ENCODE measurements around the gene IL11. TPM values are rescaled to one million over a fixed set of nuclear protein-coding genes. Genes with fewer than 3 reads are reported as not detected.
A peak's percentile ranks its signal among the peaks of the same experiment; 100 is the strongest.

IL11 gene
- total and polyA plus RNA-seq, 10 donors, result 0.04 to 0.23 (median 0.06) TPM; not detected in 7

DNA sequence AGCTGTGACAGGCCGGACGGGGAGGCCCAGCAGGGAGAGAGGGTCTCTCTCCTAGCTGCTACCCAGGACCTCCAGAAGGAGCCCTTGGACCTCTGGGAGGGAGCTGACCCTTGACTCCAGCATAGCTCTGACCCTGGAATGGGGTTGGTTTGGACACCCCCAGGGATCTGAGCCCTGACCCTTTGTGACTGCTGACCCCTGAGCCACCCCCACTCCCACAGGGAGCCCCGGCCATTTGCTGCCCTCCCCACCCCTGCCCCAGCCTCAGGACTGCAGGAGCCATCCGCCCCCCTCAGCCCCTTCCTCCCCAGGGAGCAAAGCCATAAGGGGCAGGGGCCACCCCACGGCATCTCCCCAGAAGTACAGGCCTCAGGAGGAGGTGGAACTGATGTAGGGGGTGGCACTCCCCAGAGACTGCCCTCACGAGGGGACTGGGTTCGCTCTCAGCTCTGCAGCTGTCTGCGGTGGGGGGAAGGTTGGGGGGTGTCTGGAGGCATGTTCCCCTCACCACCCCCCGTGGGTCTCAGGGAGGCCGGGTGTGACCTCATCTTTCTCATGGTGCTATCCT is 22.7 kb downstream of the IL11 start:
- 79 to 87% (median 85%) methylated on average over 6 to 10 of the region's 10 CpGs for WGBS, 5 donors
- Histone ChIP-seq H3K9me3 (no peaks in the 10 kb centered on the region), H3K4me3 (no peak overlapping the region), H3K27ac (no peak overlapping the region), H3K27me3 (replicated peaks in 1 of 7) (peaks cover 0 to 27% (median 15%) of the 10 kb centered on the region in 7 donors), H3K4me1 (no peaks in the 10 kb centered on the region), H3K36me3 (peaks cover 0 to 57% (median 10%) of the 10 kb centered on the region in 6 donors)
- intact Hi-C loops (cut with DNase I; ENCODE audit: low total_unique reads), result no loop called here
- peak in 1 of 3 donors; percentile 7 for TF ChIP-seq POLR2AphosphoS5 (IDR thresholded peaks at IDR 0.05)
- no peak for TF ChIP-seq POLR2A (IDR thresholded peaks at IDR 0.05)
- no peak for DNase-seq

DNA sequence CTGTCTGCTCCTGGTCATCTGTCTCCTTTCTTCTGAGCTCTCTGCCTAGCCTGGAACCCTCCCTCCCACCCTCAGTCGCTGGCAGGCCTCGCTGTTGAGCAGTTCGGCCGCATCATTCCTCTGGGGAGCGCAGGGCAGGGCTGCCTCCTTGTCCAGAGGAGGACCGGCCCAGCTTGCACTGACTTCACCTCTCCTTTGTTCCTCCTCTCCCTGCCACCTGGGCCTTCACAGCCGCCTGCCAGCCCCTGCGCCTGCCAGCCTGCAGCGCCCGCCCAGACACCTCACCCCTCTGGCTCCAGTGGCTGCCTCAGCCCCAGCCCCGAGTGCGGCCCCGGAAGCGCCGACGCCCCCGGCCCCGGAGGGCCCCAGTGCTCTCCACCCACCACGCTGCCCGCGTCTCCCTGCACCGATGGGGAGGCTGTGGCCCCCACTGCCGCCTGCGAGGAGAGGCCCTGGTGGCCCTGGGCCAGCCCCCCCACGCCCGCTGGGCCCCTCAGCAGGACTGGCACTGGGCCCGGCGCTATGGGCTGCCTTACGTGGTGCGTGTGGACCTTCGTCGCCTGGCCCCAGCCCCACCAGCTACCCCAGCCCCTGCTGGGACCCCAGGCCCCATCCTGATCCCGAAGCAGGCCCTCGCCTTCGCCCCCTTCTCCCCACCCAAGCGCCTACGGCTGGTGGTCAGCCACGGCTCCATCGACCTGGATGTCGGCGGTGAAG is 23.4 kb downstream of the IL11 start:
- H3K4me1 ChIP-seq, result peaks cover 0 to 3% (median 0%) of the 10 kb centered on the region in 6 donors
- TF ChIP-seq POLR2AphosphoS5 (IDR thresholded peaks at IDR 0.05) (no peak), POLR2A (IDR thresholded peaks at IDR 0.05) (no peak)
- TF ChIP-seq, protein P1, sequence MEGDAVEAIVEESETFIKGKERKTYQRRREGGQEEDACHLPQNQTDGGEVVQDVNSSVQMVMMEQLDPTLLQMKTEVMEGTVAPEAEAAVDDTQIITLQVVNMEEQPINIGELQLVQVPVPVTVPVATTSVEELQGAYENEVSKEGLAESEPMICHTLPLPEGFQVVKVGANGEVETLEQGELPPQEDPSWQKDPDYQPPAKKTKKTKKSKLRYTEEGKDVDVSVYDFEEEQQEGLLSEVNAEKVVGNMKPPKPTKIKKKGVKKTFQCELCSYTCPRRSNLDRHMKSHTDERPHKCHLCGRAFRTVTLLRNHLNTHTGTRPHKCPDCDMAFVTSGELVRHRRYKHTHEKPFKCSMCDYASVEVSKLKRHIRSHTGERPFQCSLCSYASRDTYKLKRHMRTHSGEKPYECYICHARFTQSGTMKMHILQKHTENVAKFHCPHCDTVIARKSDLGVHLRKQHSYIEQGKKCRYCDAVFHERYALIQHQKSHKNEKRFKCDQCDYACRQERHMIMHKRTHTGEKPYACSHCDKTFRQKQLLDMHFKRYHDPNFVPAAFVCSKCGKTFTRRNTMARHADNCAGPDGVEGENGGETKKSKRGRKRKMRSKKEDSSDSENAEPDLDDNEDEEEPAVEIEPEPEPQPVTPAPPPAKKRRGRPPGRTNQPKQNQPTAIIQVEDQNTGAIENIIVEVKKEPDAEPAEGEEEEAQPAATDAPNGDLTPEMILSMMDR (IDR thresholded peaks at IDR 0.05 in 8 of 11, conservative IDR thresholded peaks at IDR 0.05 in 3 of 11), result no peak
- H3K36me3 ChIP-seq, result peaks cover 0 to 63% (median 10%) of the 10 kb centered on the region in 6 donors
- DNase-seq, result no peak
- no peak overlapping the region for H3K27ac ChIP-seq
- no peak overlapping the region for H3K4me3 ChIP-seq
- H3K9me3 ChIP-seq, result no peaks in the 10 kb centered on the region
- peaks cover 0 to 21% (median 8%) of the 10 kb centered on the region in 7 donors for H3K27me3 ChIP-seq (replicated peaks in 1 of 7)
- WGBS, 5 donors, result 89 to 96% (median 93%) methylated on average over 28 to 41 of the region's 41 CpGs
- intact Hi-C loops (cut with DNase I; ENCODE audit: low total_unique reads), result no loop called here

DNA sequence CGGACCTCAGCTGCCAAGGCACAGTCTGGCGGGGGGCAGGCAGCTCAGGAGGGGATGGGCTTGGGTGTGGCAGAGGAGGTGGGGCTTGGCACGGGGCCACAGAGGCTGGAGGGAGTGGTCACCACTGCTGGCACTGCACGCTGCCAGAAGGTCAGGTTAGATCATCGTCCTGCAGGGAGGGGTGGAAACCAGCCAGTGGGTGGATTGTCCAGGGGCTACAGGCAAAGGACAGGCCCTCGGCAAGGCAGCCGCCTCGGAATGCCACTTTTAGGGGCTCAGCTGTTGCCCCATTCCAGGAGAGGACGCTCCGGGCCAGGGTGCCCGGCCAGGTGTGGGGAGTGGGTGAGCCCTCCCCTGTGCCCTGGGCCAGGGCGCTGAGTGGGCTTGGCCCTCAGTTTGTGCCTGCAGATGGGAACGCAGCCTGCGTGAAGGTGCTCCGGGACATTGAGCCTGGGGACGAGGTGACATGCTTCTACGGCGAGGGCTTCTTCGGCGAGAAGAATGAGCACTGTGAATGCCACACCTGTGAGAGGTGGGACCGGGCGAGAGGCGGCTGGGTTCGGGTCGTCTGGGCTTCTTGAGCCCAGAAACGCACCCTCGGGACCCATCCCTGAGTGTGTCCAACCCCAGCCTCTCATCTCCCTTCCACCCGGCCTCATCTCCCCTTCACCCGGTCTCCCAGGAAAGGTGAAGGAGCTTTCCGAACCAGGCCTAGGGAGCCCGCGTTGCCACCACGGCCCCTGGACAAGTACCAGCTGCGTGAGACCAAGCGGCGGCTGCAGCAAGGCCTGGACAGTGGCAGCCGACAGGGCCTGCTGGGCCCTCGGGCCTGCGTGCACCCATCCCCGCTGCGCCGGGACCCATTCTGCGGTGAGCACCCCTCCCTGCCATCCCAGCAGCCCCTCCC is 24.2 kb downstream of the IL11 start:
- no peak for TF ChIP-seq POLR2AphosphoS5 (IDR thresholded peaks at IDR 0.05)
- no peak for TF ChIP-seq POLR2A (IDR thresholded peaks at IDR 0.05)
- TF ChIP-seq, protein P1 (IDR thresholded peaks at IDR 0.05 in 8 of 11, conservative IDR thresholded peaks at IDR 0.05 in 3 of 11), result no peak
- Histone ChIP-seq H3K27me3 (replicated peaks in 1 of 7) (peaks cover 0 to 13% (median under 1%) of the 10 kb centered on the region in 7 donors), H3K27ac (no peak overlapping the region), H3K36me3 (peaks cover 0 to 66% (median 10%) of the 10 kb centered on the region in 6 donors), H3K4me1 (peaks cover under 1 to 12% (median 6%) of the 10 kb centered on the region in 6 donors), H3K9me3 (no peaks in the 10 kb centered on the region), H3K4me3 (no peak overlapping the region)
- 87 to 95% (median 89%) methylated on average over 34 to 43 of the region's 43 CpGs for WGBS, 5 donors
- intact Hi-C loops (cut with DNase I; ENCODE audit: low total_unique reads), result no loop called here
- DNase-seq, result no peak

DNA sequence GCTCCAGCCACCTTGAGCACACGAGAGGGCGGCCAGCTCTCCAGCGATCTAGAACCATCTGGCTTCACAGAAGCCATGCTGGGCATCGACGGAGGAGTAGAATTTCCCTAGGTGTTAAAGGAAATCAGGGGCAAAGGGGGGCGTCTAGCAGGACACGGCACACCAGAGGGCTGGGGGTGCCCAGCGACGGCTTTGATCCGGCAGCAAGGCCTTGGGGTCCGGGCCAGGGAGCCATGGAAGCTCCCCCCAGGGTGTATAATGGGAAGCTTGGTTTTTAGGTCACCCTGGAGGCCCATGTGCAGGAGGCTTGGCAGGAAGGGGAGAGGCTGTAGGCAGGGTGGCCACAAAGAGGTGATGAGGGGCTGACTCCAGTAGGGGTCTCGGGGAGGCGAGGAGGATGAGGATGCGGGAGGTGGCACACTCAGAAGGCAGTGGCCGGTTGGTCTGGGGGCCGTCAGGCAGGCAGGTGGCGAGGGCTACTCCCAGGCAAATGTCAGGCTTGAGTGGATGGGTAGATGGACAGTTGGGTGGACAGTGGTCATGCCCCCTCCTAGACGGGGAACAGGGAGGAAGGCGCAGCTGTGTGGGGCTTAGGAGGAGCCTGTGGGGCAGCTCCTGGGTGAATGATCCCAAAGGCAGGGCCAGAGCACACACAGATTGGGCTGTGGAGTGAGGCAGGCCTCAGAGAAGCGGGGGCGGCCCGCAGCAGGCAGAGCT is 25.0 kb downstream of the IL11 start:
- WGBS, 5 donors, result 90 to 92% (median 91%) methylated on average over 19 to 22 of the region's 22 CpGs
- H3K4me3 ChIP-seq, result no peak overlapping the region
- peaks cover 0 to 13% (median 0%) of the 10 kb centered on the region in 7 donors for H3K27me3 ChIP-seq (replicated peaks in 1 of 7)
- TF ChIP-seq, protein P1 (IDR thresholded peaks at IDR 0.05 in 8 of 11, conservative IDR thresholded peaks at IDR 0.05 in 3 of 11), result no peak
- TF ChIP-seq POLR2AphosphoS5 (IDR thresholded peaks at IDR 0.05) (no peak), POLR2A (IDR thresholded peaks at IDR 0.05) (no peak)
- peaks cover 0 to 66% (median 10%) of the 10 kb centered on the region in 6 donors for H3K36me3 ChIP-seq
- no peaks in the 10 kb centered on the region for H3K9me3 ChIP-seq
- H3K27ac ChIP-seq, result no peak overlapping the region
- H3K4me1 ChIP-seq, result peaks cover 7 to 20% (median 14%) of the 10 kb centered on the region in 6 donors
- no peak for DNase-seq
- intact Hi-C loops (cut with DNase I; ENCODE audit: low total_unique reads), result no loop called here
